ENCODE measurements around the gene MOGAT3. TPM values are rescaled to one million over a fixed set of nuclear protein-coding genes. Genes with fewer than 3 reads are reported as not detected.
"Not testable (repeated sequence)": the region's sequence is repeated elsewhere in the genome, so short reads cannot be mapped to it uniquely, and the experiment has no call there.

Gene MOGAT3
- total and polyA plus RNA-seq, 2 experiments from 2014 or later = 6.3 to 14.0 TPM

- 88% methylated on average over 2 of the region's 2 CpGs for WGBS (ENCODE audit: low lambda C conversion rate, missing lambda C conversion rate)
- Histone ChIP-seq H3K4me2 (peak overlapping the region; percentile 84), H4K20me1 (ENCODE audit: insufficient read depth, poor library complexity, severe bottlenecking) (no peaks in the 10 kb centered on the region), H3K36me3 (replicated peaks; ENCODE audit: insufficient read depth, low read depth) (no peaks in the 10 kb centered on the region), H3K4me3 (no peak overlapping the region), H3K27me3 (peaks cover 37% of the 10 kb centered on the region), H2AFZ (no peak overlapping the region), H3K9me2 (replicated peaks; ENCODE audit: insufficient read depth) (no peaks in the 10 kb centered on the region), H3K9me3 (ENCODE audit: low read depth) (no peaks in the 10 kb centered on the region), H3K4me1 (ENCODE audit: insufficient read depth) (no peaks in the 10 kb centered on the region), H3K27ac (peak overlapping the region; percentile 93), H3K79me2 (no peaks in the 10 kb centered on the region)
- peak; percentile 8 for DNase-seq (ENCODE audit: low spot score)
- no peak for TF ChIP-seq EZH2phosphoT487 (IDR thresholded peaks at IDR 0.05; ENCODE audit: low read depth, severe bottlenecking, unreplicated experiment)
Observed at GRCh38 chr7:101200504-101200861, 353 bp downstream of the MOGAT3 start.

- H3K27me3 ChIP-seq = peaks cover 37% of the 10 kb centered on the region
- WGBS (ENCODE audit: low lambda C conversion rate, missing lambda C conversion rate) = 94% methylated on average over 10 of the region's 10 CpGs
Observed at GRCh38 chr7:101199522-101199921, 1.3 kb downstream of the MOGAT3 start.

DNA sequence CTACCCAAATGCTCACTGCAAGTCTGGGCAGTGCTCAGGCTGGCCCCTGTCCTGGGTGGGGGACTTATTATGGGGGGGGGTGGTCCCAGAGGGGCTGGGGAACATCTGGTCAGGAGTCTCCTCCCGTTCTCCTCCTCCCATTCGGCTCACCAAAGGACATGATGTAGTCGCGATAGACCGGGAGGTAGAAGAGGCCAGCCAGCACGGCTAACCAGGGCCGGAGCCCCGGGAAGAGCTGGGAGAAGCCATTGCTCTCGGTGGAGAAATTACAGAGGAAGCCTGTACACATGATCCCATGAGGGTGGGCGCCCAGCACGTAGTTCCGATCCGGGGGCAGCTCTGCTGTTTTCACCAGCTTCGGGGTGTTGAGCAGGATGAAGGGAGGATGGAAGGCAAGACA lies 2.4 kb downstream of the MOGAT3 start:
- no peaks in the 10 kb centered on the region for H4K20me1 ChIP-seq (ENCODE audit: insufficient read depth, poor library complexity, severe bottlenecking)
- no peak overlapping the region for H3K4me3 ChIP-seq
- H3K4me2 ChIP-seq = no peak overlapping the region
- no peaks in the 10 kb centered on the region for H3K79me2 ChIP-seq
- no peaks in the 10 kb centered on the region for H3K4me1 ChIP-seq (ENCODE audit: insufficient read depth)
- peaks cover 30% of the 10 kb centered on the region for H3K27me3 ChIP-seq
- H3K9me2 ChIP-seq (replicated peaks; ENCODE audit: insufficient read depth) = no peaks in the 10 kb centered on the region
- no peaks in the 10 kb centered on the region for H3K36me3 ChIP-seq (replicated peaks; ENCODE audit: insufficient read depth, low read depth)
- H3K27ac ChIP-seq = no peak overlapping the region
- H3K9me3 ChIP-seq (ENCODE audit: low read depth) = no peaks in the 10 kb centered on the region
- no peak for DNase-seq (ENCODE audit: low spot score)
- 88% methylated on average over 13 of the region's 14 CpGs for WGBS (ENCODE audit: low lambda C conversion rate, missing lambda C conversion rate)
- TF ChIP-seq EZH2 (IDR thresholded peaks at IDR 0.05; ENCODE audit: borderline replicate concordance) (no peak), CTCF (IDR thresholded peaks at IDR 0.05; ENCODE audit: poor library complexity) (no peak), EZH2phosphoT487 (IDR thresholded peaks at IDR 0.05; ENCODE audit: low read depth, severe bottlenecking, unreplicated experiment) (no peak)
- H2AFZ ChIP-seq = no peak overlapping the region

More at GRCh38 chr7:101199522-101199921, 1.3 kb downstream of the MOGAT3 start:
- not testable (repeated sequence) for H3K4me3 ChIP-seq; H4K20me1 ChIP-seq (ENCODE audit: insufficient read depth, poor library complexity, severe bottlenecking); H3K79me2 ChIP-seq; H2AFZ ChIP-seq; H3K9me3 ChIP-seq (ENCODE audit: low read depth); DNase-seq (ENCODE audit: low spot score); H3K36me3 ChIP-seq (replicated peaks; ENCODE audit: insufficient read depth, low read depth); H3K4me1 ChIP-seq (ENCODE audit: insufficient read depth); H3K27ac ChIP-seq; H3K9me2 ChIP-seq (replicated peaks; ENCODE audit: insufficient read depth)
- H3K4me2 ChIP-seq = peak overlapping the region; percentile 84

DNA sequence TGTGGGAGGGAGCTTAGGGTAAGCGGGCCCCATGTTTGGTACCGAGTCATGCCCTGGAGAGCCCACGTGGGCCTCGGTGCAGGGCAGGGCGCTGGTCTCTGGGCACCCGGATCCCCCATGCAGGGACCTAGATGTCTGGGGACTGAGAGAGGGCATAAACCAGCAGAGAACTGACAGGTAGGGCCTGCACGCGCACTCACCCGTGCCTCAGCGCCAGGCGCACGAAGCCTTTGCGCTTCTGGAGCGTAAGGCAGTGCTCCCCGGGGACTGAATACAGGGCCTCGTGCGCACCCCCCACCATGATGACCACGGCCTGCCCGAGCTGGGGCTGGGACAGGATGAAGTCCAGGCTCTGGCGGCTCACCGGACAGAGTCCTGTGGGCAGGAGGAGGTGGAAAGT lies 2.8 kb downstream of the MOGAT3 start:
- no peak overlapping the region for H3K4me3 ChIP-seq
- no peaks in the 10 kb centered on the region for H4K20me1 ChIP-seq (ENCODE audit: insufficient read depth, poor library complexity, severe bottlenecking)
- H3K9me3 ChIP-seq (ENCODE audit: low read depth) = no peaks in the 10 kb centered on the region
- no peak overlapping the region for H2AFZ ChIP-seq
- peaks cover 26% of the 10 kb centered on the region for H3K27me3 ChIP-seq
- no peaks in the 10 kb centered on the region for H3K9me2 ChIP-seq (replicated peaks; ENCODE audit: insufficient read depth)
- no peaks in the 10 kb centered on the region for H3K4me1 ChIP-seq (ENCODE audit: insufficient read depth)
- no peak overlapping the region for H3K27ac ChIP-seq
- no peaks in the 10 kb centered on the region for H3K36me3 ChIP-seq (replicated peaks; ENCODE audit: insufficient read depth, low read depth)
- H3K79me2 ChIP-seq = no peaks in the 10 kb centered on the region
- 92% methylated on average over 19 of the region's 21 CpGs for WGBS (ENCODE audit: low lambda C conversion rate, missing lambda C conversion rate)
- H3K4me2 ChIP-seq = no peak overlapping the region
- TF ChIP-seq EZH2phosphoT487 (IDR thresholded peaks at IDR 0.05; ENCODE audit: low read depth, severe bottlenecking, unreplicated experiment) (no peak), EZH2 (IDR thresholded peaks at IDR 0.05; ENCODE audit: borderline replicate concordance) (no peak), CTCF (IDR thresholded peaks at IDR 0.05; ENCODE audit: poor library complexity) (no peak)
- no peak for DNase-seq (ENCODE audit: low spot score)
